ENCODE results near the gene ABLIM2. TPM values are rescaled to one million over a fixed set of nuclear protein-coding genes. Genes with fewer than 3 reads are reported as not detected.

The ABLIM2 gene
- total RNA-seq, 1 experiment from 2014 or later, result 1.0 TPM

DNA sequence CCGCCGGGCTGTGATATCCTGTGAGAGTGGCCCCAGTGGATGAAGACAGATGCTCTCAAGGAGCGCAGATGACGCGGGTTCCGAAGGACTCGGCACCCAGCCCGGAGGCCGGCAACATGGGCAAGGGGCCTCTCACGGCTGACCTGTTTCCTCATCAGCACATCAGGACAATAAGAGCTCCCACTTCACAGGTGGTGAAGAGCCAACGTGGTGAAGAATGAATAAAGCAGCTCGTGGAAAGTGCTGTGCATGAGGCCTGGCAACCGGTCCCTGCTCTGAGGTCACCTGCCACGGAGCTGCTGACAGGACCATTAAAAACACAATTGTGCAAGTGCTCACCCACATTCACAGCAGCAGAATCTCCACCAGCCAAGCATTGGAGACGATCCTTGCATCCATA is 22.9 kb downstream of the ABLIM2 start:
- DNase-seq, result no peak
- no peak overlapping the region for H4K91ac ChIP-seq (ENCODE audit: insufficient read length, low read depth, low read length)
- TF ChIP-seq, protein P1, sequence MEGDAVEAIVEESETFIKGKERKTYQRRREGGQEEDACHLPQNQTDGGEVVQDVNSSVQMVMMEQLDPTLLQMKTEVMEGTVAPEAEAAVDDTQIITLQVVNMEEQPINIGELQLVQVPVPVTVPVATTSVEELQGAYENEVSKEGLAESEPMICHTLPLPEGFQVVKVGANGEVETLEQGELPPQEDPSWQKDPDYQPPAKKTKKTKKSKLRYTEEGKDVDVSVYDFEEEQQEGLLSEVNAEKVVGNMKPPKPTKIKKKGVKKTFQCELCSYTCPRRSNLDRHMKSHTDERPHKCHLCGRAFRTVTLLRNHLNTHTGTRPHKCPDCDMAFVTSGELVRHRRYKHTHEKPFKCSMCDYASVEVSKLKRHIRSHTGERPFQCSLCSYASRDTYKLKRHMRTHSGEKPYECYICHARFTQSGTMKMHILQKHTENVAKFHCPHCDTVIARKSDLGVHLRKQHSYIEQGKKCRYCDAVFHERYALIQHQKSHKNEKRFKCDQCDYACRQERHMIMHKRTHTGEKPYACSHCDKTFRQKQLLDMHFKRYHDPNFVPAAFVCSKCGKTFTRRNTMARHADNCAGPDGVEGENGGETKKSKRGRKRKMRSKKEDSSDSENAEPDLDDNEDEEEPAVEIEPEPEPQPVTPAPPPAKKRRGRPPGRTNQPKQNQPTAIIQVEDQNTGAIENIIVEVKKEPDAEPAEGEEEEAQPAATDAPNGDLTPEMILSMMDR (conservative IDR thresholded peaks at IDR 0.05), result no peak
- H2BK20ac ChIP-seq (ENCODE audit: low read depth, low read length, poor library complexity, severe bottlenecking), result no peak overlapping the region
- no peaks in the 10 kb centered on the region for H3K23me2 ChIP-seq (ENCODE audit: insufficient read length, low read depth, low read length, poor library complexity, severe bottlenecking)
- peaks cover 14 to 18% of the 10 kb centered on the region in 2 experiments for H3K4me1 Mint-ChIP-seq
- H3K9ac ChIP-seq (ENCODE audit: extremely low read depth, insufficient read length, low read length), result no peak overlapping the region
- H2BK5ac ChIP-seq (ENCODE audit: insufficient read length, low read length), result no peak overlapping the region
- no peak overlapping the region for H4K8ac ChIP-seq (replicated peaks; ENCODE audit: insufficient read length, low read depth, low read length)
- H3K9me3 ChIP-seq (ENCODE audit: control insufficient read depth, low read depth, low read length), result no peaks in the 10 kb centered on the region
- H2AFZ ChIP-seq (ENCODE audit: low read length), result no peak overlapping the region
- H3K27ac ChIP-seq (ENCODE audit: insufficient read length, low read depth, low read length), result no peak overlapping the region
- H3K18ac ChIP-seq (ENCODE audit: insufficient read length, low read depth, low read length), result no peak overlapping the region
- no peak overlapping the region for H2BK12ac ChIP-seq (ENCODE audit: insufficient read length, low read depth, low read length)
- H3K4me2 ChIP-seq (ENCODE audit: insufficient read depth, insufficient read length, low read length), result no peak overlapping the region
- no peak overlapping the region for H3K56ac ChIP-seq (ENCODE audit: insufficient read length, low read depth, low read length)
- no peak overlapping the region for H3K4me3 Mint-ChIP-seq
- H3K27me3 ChIP-seq (ENCODE audit: insufficient read depth, low read length), result no peaks in the 10 kb centered on the region
- no peak overlapping the region for H3K4ac ChIP-seq (ENCODE audit: low read depth, low read length)
- no CpG with 5 or more reads among the region's 15 CpGs for WGBS (ENCODE audit: extremely low coverage, insufficient read length, low lambda C conversion rate)
- no peak overlapping the region for H3K14ac ChIP-seq (ENCODE audit: insufficient read depth, low read length)
- H3K79me1 ChIP-seq (ENCODE audit: insufficient read depth, low read depth, low read length, poor library complexity, severe bottlenecking), result no peaks in the 10 kb centered on the region
- H2BK120ac ChIP-seq (ENCODE audit: low read depth, low read length, poor library complexity, severe bottlenecking), result no peak overlapping the region
- peaks cover 2 to 4% (median 3%) of the 10 kb centered on the region in 3 experiments; a peak in 2 of 7 replicates for H3K36me3 Mint-ChIP-seq (ENCODE audit: insufficient read depth in 1 of 3, low read depth in 3 of 3)
- H3K27me3 Mint-ChIP-seq (ENCODE audit: low read depth), result peaks cover 6% of the 10 kb centered on the region
- H3K9me3 Mint-ChIP-seq, result peaks cover 4 to 5% of the 10 kb centered on the region in 2 experiments; a peak in 3 of 5 replicates
- H3K79me2 ChIP-seq (ENCODE audit: insufficient read depth, low read length), result no peaks in the 10 kb centered on the region
- H3T11ph ChIP-seq (ENCODE audit: low read length), result no peak overlapping the region
- no peak overlapping the region for H3K27ac Mint-ChIP-seq
- H4K20me1 ChIP-seq (ENCODE audit: control insufficient read depth, insufficient read depth, insufficient read length), result no peaks in the 10 kb centered on the region
- no peak overlapping the region for H3K23ac ChIP-seq (ENCODE audit: insufficient read length, low read depth, low read length)
- H2AK5ac ChIP-seq (ENCODE audit: insufficient read length, low read length), result no peak overlapping the region
- H2BK15ac ChIP-seq (ENCODE audit: low read depth, low read length), result no peak overlapping the region
- no peak overlapping the region for H4K5ac ChIP-seq (ENCODE audit: insufficient read length, low read depth, low read length)
- no peaks in the 10 kb centered on the region; the same call in 1 of the 2 replicates for H3K4me1 ChIP-seq (ENCODE audit: insufficient read depth, low read length)
